ENCODE measurements around the gene TOP1. TPM values are rescaled to one million over a fixed set of nuclear protein-coding genes. Genes with fewer than 3 reads are reported as not detected.

Gene TOP1
- total and polyA plus RNA-seq, 2 of the 4 experiments (the other 2 are of a cell fraction), result 14.0 to 21.5 TPM

DNA sequence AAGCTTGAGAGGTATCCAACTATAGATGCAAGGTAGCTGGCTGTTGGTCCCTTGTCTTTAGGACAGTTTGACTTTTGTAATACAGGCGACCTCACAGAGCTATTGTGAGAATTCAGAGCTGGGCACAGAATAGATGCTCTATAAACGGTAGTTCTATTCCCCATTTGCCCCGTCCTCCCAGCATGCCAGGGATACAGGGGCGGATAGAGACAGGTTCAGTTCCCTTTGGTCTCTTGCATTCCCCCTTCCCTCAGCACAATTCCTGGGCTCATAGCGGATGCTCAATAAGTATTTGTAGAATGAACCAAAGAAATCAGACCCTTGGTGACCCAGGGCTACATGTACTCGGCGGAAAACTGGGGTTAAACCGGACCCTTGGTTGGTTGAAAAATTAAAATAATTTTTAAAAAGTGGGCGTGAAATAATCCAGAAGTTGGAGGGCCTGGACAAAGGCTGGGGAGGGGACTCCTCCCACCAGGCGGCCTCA is 707 bp upstream of the TOP1 start:
- Histone ChIP-seq H2AK9ac (replicated peaks; ENCODE audit: low read depth, low read length, poor library complexity) (peak overlapping the region; percentile 87), H2AFZ (replicated peaks; ENCODE audit: low read length, poor library complexity) (peak overlapping the region; percentile 94), H2BK5ac (ENCODE audit: low read depth, low read length, poor library complexity, severe bottlenecking) (no peak overlapping the region), H2BK120ac (ENCODE audit: low read depth, low read length) (0 out of 2 replicates have a peak overlapping the region, but pooled peaks have one; percentile 8), H3K27ac (ENCODE audit: insufficient read depth, low read length) (no peak overlapping the region; the same call in 1 of the 2 replicates), H3K14ac (replicated peaks; ENCODE audit: low read depth, low read length) (peak overlapping the region; percentile 64; the same call in 1 of the 2 replicates), H2BK20ac (ENCODE audit: low read depth, low read length) (no peak overlapping the region), H3K9ac (ENCODE audit: low read depth, low read length) (peak overlapping the region; percentile 30; the same call in 1 of the 2 replicates), H3K9me1 (ENCODE audit: insufficient read depth, low read length) (peaks cover 8% of the 10 kb centered on the region; the same call in 1 of the 2 replicates), H3K4me1 (ENCODE audit: control insufficient read depth, insufficient read depth, low read length) (peaks cover 5% of the 10 kb centered on the region), H2AK5ac (ENCODE audit: low read depth, low read length) (peak overlapping the region; percentile 51), H3K4me2 (ENCODE audit: low read depth, low read length) (peak overlapping the region; percentile 58), H3K4me3 (ENCODE audit: insufficient read depth, low read depth, low read length) (peak overlapping the region; percentile 26; the same call in 1 of the 2 replicates), H2BK15ac (ENCODE audit: low read depth, low read length) (no peak overlapping the region), H3K56ac (ENCODE audit: extremely low read depth, insufficient read depth, low read length) (peak overlapping the region; percentile 27; the same call in 1 of the 2 replicates), H3K79me1 (ENCODE audit: low read depth in 1 of 2, low read length in 2 of 2) (peaks cover 2 to 22% of the 10 kb centered on the region in 2 experiments; a peak in 2 of 4 replicates), H4K20me1 (ENCODE audit: insufficient read depth, low read length) (peaks cover 33% of the 10 kb centered on the region), H3K23ac (ENCODE audit: low read depth, low read length) (no peak overlapping the region), H4K5ac (ENCODE audit: low read depth, low read length) (no peak overlapping the region; the same call in 1 of the 2 replicates), H3K9me3 (ENCODE audit: control insufficient read depth, insufficient read depth, low read length) (no peaks in the 10 kb centered on the region), H3K4ac (ENCODE audit: low read depth, low read length) (peak overlapping the region; percentile 52), H3K18ac (ENCODE audit: low read depth, low read length) (no peak overlapping the region), H4K8ac (ENCODE audit: low read depth in 2 of 2, low read length in 2 of 2) (peak overlapping the region; percentile 37 to 55; a peak in 3 of 4 replicates), H3K36me3 (ENCODE audit: control insufficient read depth, insufficient read depth, low read length) (no peaks in the 10 kb centered on the region; the same call in none of the 2 replicates), H4K91ac (ENCODE audit: insufficient read depth, low read depth, low read length) (peak overlapping the region; percentile 11; the same call in 1 of the 2 replicates), H3K27me3 (ENCODE audit: control insufficient read depth, insufficient read depth, low read length) (no peaks in the 10 kb centered on the region)
- WGBS, 2 experiments (ENCODE audit: extremely low coverage in 2 of 2, insufficient read length in 1 of 2), result 17% methylated on average over 1 of the region's 10 CpGs; no CpG with 5 or more reads in 1 of the 2 experiments
- dilution Hi-C loops (cut with HindIII; ENCODE audit: low sequenced_read_pairs, unreplicated experiment), result no loop called here
- POLR2A ChIA-PET (ENCODE audit: unreplicated experiment), result interaction anchor here (0.6 kb wide), 2 partner anchors 23 to 55 kb away, joined by 4 read pairs; no protein-coding TSS in a partner anchor
- CTCF ChIA-PET, result no interaction called here
- no peak for ATAC-seq (ENCODE audit: low read depth)
- intact Hi-C loops (cut with micrococcal nuclease), result no loop called here
- in situ Hi-C loops (cut with MboI; ENCODE audit: low sequenced_read_pairs), result no loop called here
- BruUV-seq (replicated peaks), result no TSS peak
- no peak for DNase-seq
- TF ChIP-seq CHD1 (IDR thresholded peaks at IDR 0.05; ENCODE audit: low read depth, low read length), result no peak
- no peak for TF ChIP-seq MXI1 (IDR thresholded peaks at IDR 0.05; ENCODE audit: borderline replicate concordance, low read depth, low read length)
- TF ChIP-seq CEBPB (IDR thresholded peaks at IDR 0.05; ENCODE audit: low read depth, low read length), result no peak
